Esophagus squamous epithelium (tissue), 4 donors: ENCODE data around the gene MAP7D2.

Source experiments
- POLR2A ChIP-seq, 4 donors: fragments of 450-650 bp; IDR thresholded peaks; one replicate each; pipeline ENCODE4 v1.6.1; 2017; ENCODE audit warnings: antibody characterized with exemption in 4 of 4, mild to moderate bottlenecking in 4 of 4, moderate library complexity in 3 of 4
- TF ChIP-seq, protein P1 (sequence below), 6 experiments: fragments of 450-650 bp in 4 of 6; fragments of 200-600 bp in 2 of 6; sonication (generic) in 2 of 6; IDR thresholded peaks; one replicate each; pipeline ENCODE4 v1.5.1; 2016 to 2019; ENCODE audit warnings: antibody characterized with exemption in 6 of 6, mild to moderate bottlenecking in 4 of 6, moderate library complexity in 4 of 6

DNA sequence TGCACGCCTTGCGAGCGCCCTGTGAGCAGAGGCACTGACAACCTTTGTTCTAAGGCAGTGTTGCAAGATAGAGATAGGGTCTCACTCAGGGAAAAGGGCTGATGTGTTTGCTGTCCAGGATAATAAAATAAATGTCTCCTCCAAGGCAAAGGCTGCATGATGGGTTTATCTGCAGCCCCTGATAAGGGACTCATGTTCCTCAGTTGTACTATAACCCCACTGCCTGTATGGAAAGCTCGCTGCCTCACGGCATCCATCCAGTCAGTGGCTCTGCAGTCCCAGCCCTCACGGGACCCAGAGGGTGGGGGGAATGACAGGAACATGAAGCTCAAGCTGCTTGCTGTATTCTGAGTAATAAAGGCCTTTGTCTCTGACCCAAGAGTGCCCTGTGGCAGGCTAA lies 148.4 kb downstream of the MAP7D2 start:
- TF ChIP-seq, protein P1, sequence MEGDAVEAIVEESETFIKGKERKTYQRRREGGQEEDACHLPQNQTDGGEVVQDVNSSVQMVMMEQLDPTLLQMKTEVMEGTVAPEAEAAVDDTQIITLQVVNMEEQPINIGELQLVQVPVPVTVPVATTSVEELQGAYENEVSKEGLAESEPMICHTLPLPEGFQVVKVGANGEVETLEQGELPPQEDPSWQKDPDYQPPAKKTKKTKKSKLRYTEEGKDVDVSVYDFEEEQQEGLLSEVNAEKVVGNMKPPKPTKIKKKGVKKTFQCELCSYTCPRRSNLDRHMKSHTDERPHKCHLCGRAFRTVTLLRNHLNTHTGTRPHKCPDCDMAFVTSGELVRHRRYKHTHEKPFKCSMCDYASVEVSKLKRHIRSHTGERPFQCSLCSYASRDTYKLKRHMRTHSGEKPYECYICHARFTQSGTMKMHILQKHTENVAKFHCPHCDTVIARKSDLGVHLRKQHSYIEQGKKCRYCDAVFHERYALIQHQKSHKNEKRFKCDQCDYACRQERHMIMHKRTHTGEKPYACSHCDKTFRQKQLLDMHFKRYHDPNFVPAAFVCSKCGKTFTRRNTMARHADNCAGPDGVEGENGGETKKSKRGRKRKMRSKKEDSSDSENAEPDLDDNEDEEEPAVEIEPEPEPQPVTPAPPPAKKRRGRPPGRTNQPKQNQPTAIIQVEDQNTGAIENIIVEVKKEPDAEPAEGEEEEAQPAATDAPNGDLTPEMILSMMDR (IDR thresholded peaks at IDR 0.05): no peak
- TF ChIP-seq POLR2A (IDR thresholded peaks at IDR 0.05): no peak
